Upper lobe of left lung (tissue), 4 donors: ENCODE measurements around the gene CABYR.

Experiments used
- CTCF ChIP-seq, 6 experiments: fragments of 450-650 bp in 4 of 6; fragments of 200-600 bp in 2 of 6; sonication (generic) in 2 of 6; IDR thresholded peaks; one replicate each; pipeline ENCODE4 v1.5.1; 2016 to 2019; ENCODE audit warnings: antibody characterized with exemption in 6 of 6
- POLR2A ChIP-seq, 4 donors: fragments of 450-650 bp; IDR thresholded peaks; one replicate each; pipeline ENCODE4 v1.5.1; 2016 to 2017; ENCODE audit warnings: antibody characterized with exemption in 4 of 4, mild to moderate bottlenecking in 2 of 4

GRCh38 chr18:24170360-24170759 lies 31.5 kb downstream of the CABYR start:
- TF ChIP-seq CTCF (IDR thresholded peaks at IDR 0.05) (no peak), POLR2A (IDR thresholded peaks at IDR 0.05) (no peak)
